Omental fat pad (tissue), 4 donors: ENCODE measurements around the gene ETV3L. TPM values are rescaled to one million over a fixed set of nuclear protein-coding genes. Genes with fewer than 3 reads are reported as not detected.

Source experiments
- ATAC-seq: fragments of 150-250 bp; one replicate; pipeline ENCODE4 v1.9.1; 2016; ENCODE audit warnings: mild to moderate bottlenecking, moderate library complexity; ENCODE audit not compliant: low FRiP score
- DNase-seq: peaks from one replicate; pipeline ENCODE4 v3.0.0-alpha.2; 2019; ENCODE audit warnings: low spot score
- total RNA-seq, 4 donors: library from RNA; depleted of rRNA; stranded (reverse); fragments of >200 nt; gene quantifications; one replicate each; pipeline ENCODE4 v1.1.0, GENCODE V29; 2016
- TF ChIP-seq, protein P1 (sequence below), 3 donors: fragments of 450-650 bp; IDR thresholded peaks; one replicate each; pipeline ENCODE4 v1.5.1; 2016 to 2017; ENCODE audit warnings: antibody characterized with exemption in 3 of 3, mild to moderate bottlenecking in 3 of 3, moderate library complexity in 2 of 3

Gene ETV3L
- total RNA-seq, 4 donors from 2014 or later = not detected

DNA sequence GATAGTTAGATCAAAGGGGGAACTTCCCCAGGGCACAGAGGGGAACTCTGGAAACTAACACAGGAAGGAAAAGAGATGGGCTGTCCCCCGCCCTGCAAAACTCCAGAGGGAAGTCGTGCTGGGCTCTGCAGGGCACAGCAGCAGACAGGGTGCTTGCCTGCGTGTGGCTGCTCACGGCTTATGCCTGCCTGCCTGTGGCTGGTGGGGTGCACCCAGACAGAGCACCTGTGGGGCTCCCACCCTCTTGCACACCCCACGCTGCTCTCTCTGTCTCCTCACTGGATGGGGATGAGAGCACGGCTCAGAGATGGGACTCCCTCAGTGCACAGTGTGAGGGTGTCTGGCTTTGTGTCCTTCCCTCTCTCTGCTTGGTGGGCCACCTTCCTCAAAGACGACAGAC lies 13.5 kb upstream of the ETV3L start:
- DNase-seq (no peak), ATAC-seq (no peak)

DNA sequence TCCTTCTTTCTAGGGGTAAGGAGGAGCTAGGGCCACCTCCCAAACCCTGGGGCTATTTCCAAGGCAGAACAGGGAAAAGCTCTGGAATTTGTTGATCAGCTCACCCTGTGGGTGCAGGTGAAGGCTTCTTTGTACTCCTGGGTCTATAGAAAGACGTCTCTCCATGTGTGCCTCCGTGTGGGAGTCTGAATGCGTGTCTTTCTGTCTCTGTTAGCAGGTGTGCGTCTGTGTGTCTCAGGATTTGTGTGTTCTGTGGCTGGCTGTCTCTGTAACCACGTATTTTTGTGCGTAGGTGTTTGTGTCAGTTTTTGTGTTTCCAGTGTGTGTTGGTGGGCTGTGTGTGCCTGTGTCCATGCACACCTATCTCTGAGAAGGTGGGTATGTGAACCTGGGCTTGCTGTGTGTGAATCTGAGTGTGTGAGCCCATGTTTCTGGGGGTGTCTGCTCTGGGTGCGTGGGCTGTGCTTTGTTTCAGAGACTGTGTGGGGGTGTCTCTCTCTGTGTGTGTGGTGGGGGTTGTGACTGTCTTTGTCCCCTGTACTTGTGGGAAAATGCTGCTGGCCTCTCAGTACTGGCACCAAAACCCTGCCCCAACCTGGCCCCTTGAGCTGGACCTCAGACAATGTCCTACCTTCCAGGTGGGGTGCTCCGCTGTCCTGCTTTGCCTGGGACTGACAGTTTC lies 12.7 kb upstream of the ETV3L start:
- TF ChIP-seq, protein P1, sequence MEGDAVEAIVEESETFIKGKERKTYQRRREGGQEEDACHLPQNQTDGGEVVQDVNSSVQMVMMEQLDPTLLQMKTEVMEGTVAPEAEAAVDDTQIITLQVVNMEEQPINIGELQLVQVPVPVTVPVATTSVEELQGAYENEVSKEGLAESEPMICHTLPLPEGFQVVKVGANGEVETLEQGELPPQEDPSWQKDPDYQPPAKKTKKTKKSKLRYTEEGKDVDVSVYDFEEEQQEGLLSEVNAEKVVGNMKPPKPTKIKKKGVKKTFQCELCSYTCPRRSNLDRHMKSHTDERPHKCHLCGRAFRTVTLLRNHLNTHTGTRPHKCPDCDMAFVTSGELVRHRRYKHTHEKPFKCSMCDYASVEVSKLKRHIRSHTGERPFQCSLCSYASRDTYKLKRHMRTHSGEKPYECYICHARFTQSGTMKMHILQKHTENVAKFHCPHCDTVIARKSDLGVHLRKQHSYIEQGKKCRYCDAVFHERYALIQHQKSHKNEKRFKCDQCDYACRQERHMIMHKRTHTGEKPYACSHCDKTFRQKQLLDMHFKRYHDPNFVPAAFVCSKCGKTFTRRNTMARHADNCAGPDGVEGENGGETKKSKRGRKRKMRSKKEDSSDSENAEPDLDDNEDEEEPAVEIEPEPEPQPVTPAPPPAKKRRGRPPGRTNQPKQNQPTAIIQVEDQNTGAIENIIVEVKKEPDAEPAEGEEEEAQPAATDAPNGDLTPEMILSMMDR (IDR thresholded peaks at IDR 0.05) = no peak
- no peak for ATAC-seq
- DNase-seq = no peak

More for the DNA sequence above, 13.5 kb upstream of the ETV3L start:
- TF ChIP-seq, protein P1 (IDR thresholded peaks at IDR 0.05) = no peak

DNA sequence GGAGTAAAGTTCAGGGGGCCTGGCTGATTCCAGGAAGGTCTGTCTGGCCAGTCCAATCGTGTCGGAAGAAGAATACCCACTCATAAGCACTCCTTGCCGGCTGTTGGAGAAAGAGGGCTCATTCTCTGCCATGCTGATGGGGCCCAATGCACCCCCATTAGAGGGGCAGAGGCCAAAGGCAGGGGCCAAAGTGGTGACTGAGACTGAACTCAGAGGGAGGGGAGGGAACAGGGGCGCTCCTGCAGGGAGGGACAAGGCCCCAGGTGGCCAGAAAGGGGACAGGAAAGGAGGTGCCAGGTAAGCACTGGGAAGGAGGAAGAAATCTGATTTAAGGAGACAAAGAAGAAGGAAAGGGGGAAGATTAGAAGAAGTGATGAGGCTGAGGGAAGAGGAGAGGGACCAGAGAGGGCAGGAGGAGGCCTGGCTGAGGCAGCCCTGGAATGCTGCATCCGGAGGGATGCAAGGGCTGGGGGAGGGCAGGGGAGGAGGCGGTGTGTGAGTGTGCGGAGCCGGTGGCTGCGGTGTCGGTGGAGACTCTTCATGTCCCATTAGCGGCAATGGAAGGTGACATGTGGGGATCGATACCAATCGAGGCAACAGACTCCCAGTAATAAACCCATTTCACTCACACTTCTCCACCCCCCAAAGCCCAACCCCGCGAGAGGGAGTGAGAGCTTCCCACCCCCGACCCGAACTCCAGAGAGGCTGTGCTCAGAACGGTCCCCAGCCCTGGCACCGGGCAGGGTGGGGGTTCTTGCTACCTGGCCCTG lies 12.0 kb upstream of the ETV3L start:
- DNase-seq = no peak
- TF ChIP-seq, protein P1 (IDR thresholded peaks at IDR 0.05) = no peak
- no peak for ATAC-seq

DNA sequence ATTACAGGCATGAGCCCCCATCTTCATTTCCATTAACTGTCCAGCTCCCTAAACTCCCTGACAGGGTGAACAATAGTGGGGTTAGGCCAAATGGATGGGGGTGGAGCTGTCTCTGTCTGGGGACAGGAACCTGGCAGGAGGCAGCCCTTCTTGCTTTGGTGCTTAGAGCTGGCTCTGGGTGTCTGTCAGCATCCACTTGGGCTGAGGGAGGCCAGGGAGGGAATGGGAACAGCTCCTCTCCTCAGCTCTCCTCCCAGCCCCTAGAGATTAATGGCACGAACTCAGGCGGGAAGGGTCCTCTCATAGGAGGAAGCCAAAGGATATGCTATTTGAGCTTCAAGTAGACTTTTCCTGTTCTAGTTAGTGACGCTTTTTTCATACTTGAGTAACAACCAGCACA lies 11.1 kb upstream of the ETV3L start:
- ATAC-seq = no peak
- DNase-seq = no peak
- TF ChIP-seq, protein P1 (IDR thresholded peaks at IDR 0.05) = no peak

DNA sequence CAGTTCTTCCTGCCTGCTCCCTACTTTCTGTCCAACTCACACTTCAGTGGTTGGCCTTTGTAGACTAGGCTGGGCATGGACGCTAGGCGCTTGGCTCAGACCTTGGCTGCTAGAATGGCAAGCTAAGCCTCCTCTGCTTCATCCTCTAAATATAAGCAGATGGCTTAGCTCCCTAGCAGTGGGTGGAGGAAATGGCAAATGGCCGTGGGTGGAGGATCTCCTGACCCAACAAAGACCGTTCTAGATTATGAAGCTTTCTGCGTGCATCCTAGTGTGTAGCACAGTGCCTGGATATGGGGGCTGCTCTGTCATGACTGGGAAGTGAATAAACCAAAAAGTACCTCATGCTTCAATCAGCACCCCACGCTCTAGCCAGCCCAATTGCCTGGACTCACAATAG lies 10.4 kb upstream of the ETV3L start:
- DNase-seq = no peak
- ATAC-seq = no peak
- TF ChIP-seq, protein P1 (IDR thresholded peaks at IDR 0.05) = no peak

DNA sequence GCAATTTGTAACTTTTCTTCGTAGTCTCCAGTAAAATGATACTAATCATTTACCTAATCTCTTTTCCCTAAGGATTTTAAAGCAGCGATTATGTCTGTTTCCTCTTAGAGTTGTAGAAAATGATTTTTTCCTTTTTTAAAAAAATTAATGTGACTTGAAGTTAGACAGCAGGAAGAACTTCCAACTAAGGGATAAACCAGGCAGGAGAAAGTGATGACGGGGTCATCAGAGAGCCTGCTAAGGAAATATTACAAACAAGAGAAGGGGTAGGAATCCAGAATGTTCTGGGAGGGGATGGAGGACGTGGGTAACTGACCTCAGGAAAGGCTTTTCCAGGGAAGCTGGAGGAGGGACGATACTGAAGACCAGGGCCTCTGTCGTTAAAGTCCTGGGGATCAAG lies 8.8 kb upstream of the ETV3L start:
- no peak for DNase-seq
- ATAC-seq = no peak
- TF ChIP-seq, protein P1 (IDR thresholded peaks at IDR 0.05) = no peak

DNA sequence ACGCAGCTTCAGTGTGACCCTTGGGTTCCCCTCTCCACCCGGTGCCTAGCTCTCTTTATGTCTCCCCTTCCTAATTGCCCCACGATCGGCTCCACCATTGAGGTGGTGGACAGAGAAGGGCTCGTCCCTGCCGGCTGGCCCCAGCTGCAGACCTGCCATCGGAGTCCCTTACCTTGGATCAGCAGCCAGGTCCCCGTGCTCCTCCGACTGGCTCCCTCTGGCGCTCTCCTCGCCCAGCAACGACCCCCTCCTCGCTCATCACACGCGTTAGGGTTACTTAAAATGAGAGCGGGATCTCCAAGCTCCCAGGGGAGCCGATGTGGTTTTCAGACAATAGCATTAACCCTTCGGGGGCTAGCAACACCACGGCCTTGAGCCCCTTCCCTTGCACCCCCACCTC lies 8.1 kb upstream of the ETV3L start:
- TF ChIP-seq, protein P1 (IDR thresholded peaks at IDR 0.05) = no peak
- ATAC-seq (no peak), DNase-seq (no peak)
